BE2C (cell line): ENCODE results near the gene RINL. TPM values are rescaled to one million over a fixed set of nuclear protein-coding genes. Genes with fewer than 3 reads are reported as not detected.

Experiments used
- DNase-seq: peaks from one replicate; pipeline ENCODE4 v3.0.0-alpha.2; 2020
- H3K27me3 ChIP-seq: fragments of 250-450 bp; sonication (Bioruptor Pico); 2 replicates; pipeline ENCODE4 v1.5.1; 2020; ENCODE audit warnings: mild to moderate bottlenecking
- H3K36me3 ChIP-seq: fragments of 250-450 bp; sonication (Bioruptor Pico); 2 replicates; pipeline ENCODE4 v1.5.1; 2020; ENCODE audit warnings: mild to moderate bottlenecking
- H3K4me1 ChIP-seq: fragments of 250-450 bp; sonication (Bioruptor Pico); 2 replicates; pipeline ENCODE4 v1.5.1; 2020
- H3K4me3 ChIP-seq: 2 replicates; pipeline ENCODE4 v1.5.1; 2011; ENCODE audit warnings: low read depth, low read length
- H3K9me3 ChIP-seq: fragments of 250-450 bp; sonication (Bioruptor Pico); 2 replicates; pipeline ENCODE4 v1.5.1; 2020
- CTCF ChIP-seq: IDR thresholded peaks from 2 replicates; pipeline ENCODE4 v1.5.1; 2012; ENCODE audit warnings: mild to moderate bottlenecking, low read depth, low read length
- polyA plus RNA-seq: library from polyadenylated mRNA; unstranded; fragments of >200 nt; gene quantifications from one replicate; pipeline ENCODE4 v1.2.1, GENCODE V29; 2012; ENCODE audit warnings: low read depth, missing spikeins; ENCODE audit not compliant: insufficient read length, insufficient read depth

The RINL gene
- polyA plus RNA-seq: 66.3 TPM

- DNase-seq: no peak
- TF ChIP-seq CTCF: no peak
- H3K9me3 ChIP-seq: no peaks in the 10 kb centered on the region
- no peaks in the 10 kb centered on the region for H3K27me3 ChIP-seq
- H3K36me3 ChIP-seq: no peaks in the 10 kb centered on the region
- H3K4me3 ChIP-seq: no peak within 1 kb of the TSS
- no peaks in the 10 kb centered on the region for H3K4me1 ChIP-seq
These were observed at the start of gene RINL for GRCh38 chr19:38877781-38878574. Gene RINL (minus strand): TSS chr19:38878275. CDS start chr19:38876742, 1,533 bp downstream.

- DNase-seq: no peak
- no peaks in the 10 kb centered on the region for H3K4me1 ChIP-seq
- H3K9me3 ChIP-seq: no peaks in the 10 kb centered on the region
- no peaks in the 10 kb centered on the region for H3K27me3 ChIP-seq
- peaks cover 39% of the 10 kb centered on the region for H3K36me3 ChIP-seq
- TF ChIP-seq CTCF: no peak
- no peak overlapping the region for H3K4me3 ChIP-seq
These were observed 46.3 kb upstream of the RINL start for GRCh38 chr19:38924388-38924787.

- H3K4me3 ChIP-seq: no peak overlapping the region
- TF ChIP-seq CTCF: no peak
These were observed 44.4 kb upstream of the RINL start for GRCh38 chr19:38922482-38922881.

GRCh38 chr19:38921420-38922274 is 43.6 kb upstream of the RINL start:
- no peak for TF ChIP-seq CTCF
- Histone ChIP-seq H3K27me3 (no peaks in the 10 kb centered on the region), H3K36me3 (peaks cover 39% of the 10 kb centered on the region), H3K4me3 (no peak overlapping the region), H3K9me3 (no peaks in the 10 kb centered on the region), H3K4me1 (peaks cover 3% of the 10 kb centered on the region)
- DNase-seq: no peak

More at GRCh38 chr19:38922482-38922881, 44.4 kb upstream of the RINL start:
- H3K9me3 ChIP-seq: no peaks in the 10 kb centered on the region
- H3K36me3 ChIP-seq: peaks cover 39% of the 10 kb centered on the region
- DNase-seq: no peak
- no peaks in the 10 kb centered on the region for H3K27me3 ChIP-seq
- H3K4me1 ChIP-seq: peaks cover 3% of the 10 kb centered on the region

- no peaks in the 10 kb centered on the region for H3K27me3 ChIP-seq
- H3K36me3 ChIP-seq: peaks cover 34% of the 10 kb centered on the region
- DNase-seq: no peak
- no peak for TF ChIP-seq CTCF
- no peaks in the 10 kb centered on the region for H3K9me3 ChIP-seq
- no peak overlapping the region for H3K4me3 ChIP-seq
- H3K4me1 ChIP-seq: peaks cover 3% of the 10 kb centered on the region
These were observed 42.7 kb upstream of the RINL start for GRCh38 chr19:38920602-38921419.
